Activated naive CD4-positive, alpha-beta T cell treated with anti-CD3 and anti-CD28 coated beads, Interleukin-2, amount 10 ng/mL, durations not matched to agents 7 days and 5 days (primary cell): ENCODE data around the gene TENM4.

ENCODE experiments used
- CTCF ChIA-PET: fragments of 350-600 bp; sonication (Branson Sonifier 250); formaldehyde crosslinking; loops from one replicate; lab custom pipeline; 2021; ENCODE audit warnings: antibody characterized with exemption; lab: Charles Lee
- DNase-seq: peaks from one replicate; pipeline ENCODE4 v3.0.0-alpha.2; 2020
- H3K27ac Mint-ChIP-seq: one replicate; pipeline ENCODE4 v1.8.0; 2021; ENCODE audit warnings: mild to moderate bottlenecking, moderate library complexity, mixed read lengths
- H3K27me3 Mint-ChIP-seq: one replicate; pipeline ENCODE4 v1.8.0; 2021; ENCODE audit warnings: mild to moderate bottlenecking, mixed read lengths
- H3K36me3 Mint-ChIP-seq: one replicate; pipeline ENCODE4 v1.8.0; 2021; ENCODE audit warnings: mixed read lengths
- H3K4me1 Mint-ChIP-seq: one replicate; pipeline ENCODE4 v1.8.0; 2021; ENCODE audit warnings: mixed read lengths
- H3K4me3 Mint-ChIP-seq: one replicate; pipeline ENCODE4 v1.8.0; 2021; ENCODE audit warnings: mild to moderate bottlenecking, moderate library complexity, mixed read lengths
- H3K9me3 Mint-ChIP-seq: one replicate; pipeline ENCODE4 v1.8.0; 2021; ENCODE audit warnings: mixed read lengths

Gene TENM4

GRCh38 chr11:79276736-79277325 lies 164.0 kb downstream of the TENM4 start:
- peaks cover under 1% of the 10 kb centered on the region for H3K9me3 Mint-ChIP-seq
- no peaks in the 10 kb centered on the region for H3K4me1 Mint-ChIP-seq
- no peak overlapping the region for H3K27ac Mint-ChIP-seq
- H3K4me3 Mint-ChIP-seq = no peak overlapping the region
- no peaks in the 10 kb centered on the region for H3K27me3 Mint-ChIP-seq
- no peak for DNase-seq
- CTCF ChIA-PET = no interaction called here
- no peaks in the 10 kb centered on the region for H3K36me3 Mint-ChIP-seq

- H3K27me3 Mint-ChIP-seq = no peaks in the 10 kb centered on the region
- H3K9me3 Mint-ChIP-seq = no peaks in the 10 kb centered on the region
Measured at GRCh38 chr11:79274636-79275331, 166.0 kb downstream of the TENM4 start.

GRCh38 chr11:79273781-79274180 lies 167.0 kb downstream of the TENM4 start:
- H3K4me3 Mint-ChIP-seq = no peak overlapping the region
- no peaks in the 10 kb centered on the region for H3K9me3 Mint-ChIP-seq
- DNase-seq = no peak
- H3K4me1 Mint-ChIP-seq = no peaks in the 10 kb centered on the region
- H3K36me3 Mint-ChIP-seq = no peaks in the 10 kb centered on the region
- CTCF ChIA-PET = no interaction called here
- no peaks in the 10 kb centered on the region for H3K27me3 Mint-ChIP-seq
- no peak overlapping the region for H3K27ac Mint-ChIP-seq

More at GRCh38 chr11:79274636-79275331, 166.0 kb downstream of the TENM4 start:
- Mint-ChIP-seq H3K4me1 (no peaks in the 10 kb centered on the region), H3K36me3 (no peaks in the 10 kb centered on the region), H3K4me3 (no peak overlapping the region), H3K27ac (no peak overlapping the region)
- DNase-seq = no peak
- CTCF ChIA-PET = no interaction called here

GRCh38 chr11:79269611-79270307 lies 171.1 kb downstream of the TENM4 start:
- CTCF ChIA-PET = no interaction called here
- Mint-ChIP-seq H3K27ac (no peak overlapping the region), H3K9me3 (no peaks in the 10 kb centered on the region), H3K36me3 (no peaks in the 10 kb centered on the region), H3K4me1 (no peaks in the 10 kb centered on the region), H3K4me3 (no peak overlapping the region), H3K27me3 (no peaks in the 10 kb centered on the region)
- DNase-seq = no peak

GRCh38 chr11:79266396-79266795 lies 174.4 kb downstream of the TENM4 start:
- no peak for DNase-seq
- Mint-ChIP-seq H3K36me3 (no peaks in the 10 kb centered on the region), H3K4me3 (no peak overlapping the region), H3K4me1 (no peaks in the 10 kb centered on the region), H3K27me3 (no peaks in the 10 kb centered on the region), H3K9me3 (no peaks in the 10 kb centered on the region), H3K27ac (no peak overlapping the region)
- CTCF ChIA-PET = no interaction called here

- CTCF ChIA-PET = no interaction called here
- Mint-ChIP-seq H3K27me3 (no peaks in the 10 kb centered on the region), H3K36me3 (no peaks in the 10 kb centered on the region), H3K4me3 (no peak overlapping the region), H3K27ac (no peak overlapping the region), H3K4me1 (no peaks in the 10 kb centered on the region), H3K9me3 (no peaks in the 10 kb centered on the region)
- no peak for DNase-seq
Measured at GRCh38 chr11:79265756-79266322, 175.0 kb downstream of the TENM4 start.

- DNase-seq = no peak
- no peak overlapping the region for H3K4me3 Mint-ChIP-seq
- no peaks in the 10 kb centered on the region for H3K9me3 Mint-ChIP-seq
- no peak overlapping the region for H3K27ac Mint-ChIP-seq
- H3K27me3 Mint-ChIP-seq = no peaks in the 10 kb centered on the region
- no peaks in the 10 kb centered on the region for H3K36me3 Mint-ChIP-seq
- CTCF ChIA-PET = no interaction called here
- no peaks in the 10 kb centered on the region for H3K4me1 Mint-ChIP-seq
Measured at GRCh38 chr11:79264284-79264683, 176.5 kb downstream of the TENM4 start.

GRCh38 chr11:79263001-79263400 lies 177.8 kb downstream of the TENM4 start:
- H3K27me3 Mint-ChIP-seq = no peaks in the 10 kb centered on the region
- H3K27ac Mint-ChIP-seq = no peak overlapping the region
- no peak overlapping the region for H3K4me3 Mint-ChIP-seq
- H3K4me1 Mint-ChIP-seq = no peaks in the 10 kb centered on the region
- DNase-seq = no peak
- CTCF ChIA-PET = no interaction called here
- H3K9me3 Mint-ChIP-seq = no peaks in the 10 kb centered on the region
- H3K36me3 Mint-ChIP-seq = no peaks in the 10 kb centered on the region

- Mint-ChIP-seq H3K27ac (no peak overlapping the region), H3K27me3 (no peaks in the 10 kb centered on the region), H3K4me1 (no peaks in the 10 kb centered on the region), H3K36me3 (no peaks in the 10 kb centered on the region), H3K9me3 (no peaks in the 10 kb centered on the region), H3K4me3 (no peak overlapping the region)
- DNase-seq = no peak
- CTCF ChIA-PET = no interaction called here
Measured at GRCh38 chr11:79262221-79262620, 178.6 kb downstream of the TENM4 start.

GRCh38 chr11:79261684-79262083 lies 179.1 kb downstream of the TENM4 start:
- CTCF ChIA-PET = no interaction called here
- Mint-ChIP-seq H3K27me3 (no peaks in the 10 kb centered on the region), H3K27ac (no peak overlapping the region), H3K36me3 (no peaks in the 10 kb centered on the region), H3K4me3 (no peak overlapping the region), H3K9me3 (no peaks in the 10 kb centered on the region), H3K4me1 (no peaks in the 10 kb centered on the region)
- DNase-seq = no peak

GRCh38 chr11:79259800-79260199 lies 181.0 kb downstream of the TENM4 start:
- no peak for DNase-seq
- no peaks in the 10 kb centered on the region for H3K27me3 Mint-ChIP-seq
- no peaks in the 10 kb centered on the region for H3K9me3 Mint-ChIP-seq
- CTCF ChIA-PET = no interaction called here
- no peaks in the 10 kb centered on the region for H3K4me1 Mint-ChIP-seq
- H3K36me3 Mint-ChIP-seq = no peaks in the 10 kb centered on the region
- no peak overlapping the region for H3K27ac Mint-ChIP-seq
- H3K4me3 Mint-ChIP-seq = no peak overlapping the region

GRCh38 chr11:79258576-79258975 lies 182.3 kb downstream of the TENM4 start:
- Mint-ChIP-seq H3K27ac (no peak overlapping the region), H3K9me3 (no peaks in the 10 kb centered on the region), H3K27me3 (no peaks in the 10 kb centered on the region), H3K36me3 (no peaks in the 10 kb centered on the region), H3K4me3 (no peak overlapping the region), H3K4me1 (no peaks in the 10 kb centered on the region)
- no peak for DNase-seq
- CTCF ChIA-PET = no interaction called here

GRCh38 chr11:79255965-79256364 lies 184.9 kb downstream of the TENM4 start:
- Mint-ChIP-seq H3K9me3 (no peaks in the 10 kb centered on the region), H3K4me3 (no peak overlapping the region), H3K36me3 (no peaks in the 10 kb centered on the region), H3K27me3 (no peaks in the 10 kb centered on the region), H3K27ac (no peak overlapping the region), H3K4me1 (no peaks in the 10 kb centered on the region)
- CTCF ChIA-PET = no interaction called here
- DNase-seq = no peak

- no peak overlapping the region for H3K4me3 Mint-ChIP-seq
- CTCF ChIA-PET = interaction anchor here (0.6 kb wide), 1 partner anchor 399 kb away, joined by 3 read pairs; no protein-coding TSS in a partner anchor
- H3K36me3 Mint-ChIP-seq = no peaks in the 10 kb centered on the region
- no peaks in the 10 kb centered on the region for H3K9me3 Mint-ChIP-seq
- no peaks in the 10 kb centered on the region for H3K27me3 Mint-ChIP-seq
- H3K27ac Mint-ChIP-seq = no peak overlapping the region
- H3K4me1 Mint-ChIP-seq = no peaks in the 10 kb centered on the region
- DNase-seq = no peak
Measured at GRCh38 chr11:79253280-79253679, 187.6 kb downstream of the TENM4 start.
